Tibial artery (tissue), 4 donors: ENCODE results near the gene ATAD3A.
"Not testable (repeated sequence)": the region's sequence is repeated elsewhere in the genome, so short reads cannot be mapped to it uniquely, and the experiment has no call there.

Experiments
- DNase-seq, 2 donors: peaks; one replicate each; pipeline ENCODE4 v3.0.0-alpha.2; 2019
- H3K27ac ChIP-seq, 2 donors: fragments of 200-600 bp; sonication (generic) in 1 of 2; 1 replicate in 1 of 2; 2 replicates in 1 of 2; pipeline ENCODE4 v1.5.1; 2018 to 2019; ENCODE audit warnings: mild to moderate bottlenecking in 1 of 2
- H3K27me3 ChIP-seq, 2 donors: fragments of 200-600 bp; sonication (generic) in 1 of 2; one replicate each; pipeline versions ENCODE4 v1.5.1 to v1.6.0; 2016 to 2019
- H3K36me3 ChIP-seq, 3 donors: fragments of 200-600 bp; sonication (generic) in 2 of 3; one replicate each; pipeline ENCODE4 v1.5.1; 2016 to 2019; ENCODE audit warnings: mild to moderate bottlenecking in 2 of 3
- H3K4me1 ChIP-seq, 4 donors: fragments of 200-600 bp; sonication (generic) in 2 of 4; 1 replicate in 3 of 4; 2 replicates in 1 of 4; pipeline ENCODE4 v1.5.1; 2016 to 2019
- H3K4me3 ChIP-seq, 2 donors: fragments of 200-600 bp; sonication (generic) in 1 of 2; 1 replicate in 1 of 2; 2 replicates in 1 of 2; pipeline ENCODE4 v1.5.1; 2018 to 2019; ENCODE audit warnings: mild to moderate bottlenecking in 2 of 2
- H3K9me3 ChIP-seq, 3 donors: fragments of 200-600 bp; sonication (generic) in 1 of 3; one replicate each; pipeline ENCODE4 v1.5.1; 2016 to 2019
- intact Hi-C: fragments of 100-400 bp; cut with DNase I; formaldehyde crosslinking; loops from one replicate; pipeline ENCODE4 v1.15.0; 2023; ENCODE audit warnings: low total_unique reads
- TF ChIP-seq, protein P1 (sequence below), 2 experiments: fragments of 200-600 bp in 1 of 2; fragments of 450-650 bp in 1 of 2; IDR thresholded peaks; one replicate each; pipeline ENCODE4 v1.5.1; 2017 to 2019; ENCODE audit warnings: antibody characterized with exemption in 2 of 2, mild to moderate bottlenecking in 1 of 2, moderate library complexity in 1 of 2

The ATAD3A gene

GRCh38 chr1:1527092-1527816 lies 15.3 kb downstream of the ATAD3A start:
- Histone ChIP-seq H3K4me3 (no peak overlapping the region), H3K36me3 (peaks cover 9 to 80% (median 43%) of the 10 kb centered on the region in 3 donors), H3K4me1 (no peaks in the 10 kb centered on the region), H3K9me3 (peaks cover 0 to 12% (median 0%) of the 10 kb centered on the region in 3 donors), H3K27me3 (no peaks in the 10 kb centered on the region), H3K27ac (no peak overlapping the region)
- no peak for DNase-seq
- intact Hi-C loops, result no loop called here
- TF ChIP-seq, protein P1, sequence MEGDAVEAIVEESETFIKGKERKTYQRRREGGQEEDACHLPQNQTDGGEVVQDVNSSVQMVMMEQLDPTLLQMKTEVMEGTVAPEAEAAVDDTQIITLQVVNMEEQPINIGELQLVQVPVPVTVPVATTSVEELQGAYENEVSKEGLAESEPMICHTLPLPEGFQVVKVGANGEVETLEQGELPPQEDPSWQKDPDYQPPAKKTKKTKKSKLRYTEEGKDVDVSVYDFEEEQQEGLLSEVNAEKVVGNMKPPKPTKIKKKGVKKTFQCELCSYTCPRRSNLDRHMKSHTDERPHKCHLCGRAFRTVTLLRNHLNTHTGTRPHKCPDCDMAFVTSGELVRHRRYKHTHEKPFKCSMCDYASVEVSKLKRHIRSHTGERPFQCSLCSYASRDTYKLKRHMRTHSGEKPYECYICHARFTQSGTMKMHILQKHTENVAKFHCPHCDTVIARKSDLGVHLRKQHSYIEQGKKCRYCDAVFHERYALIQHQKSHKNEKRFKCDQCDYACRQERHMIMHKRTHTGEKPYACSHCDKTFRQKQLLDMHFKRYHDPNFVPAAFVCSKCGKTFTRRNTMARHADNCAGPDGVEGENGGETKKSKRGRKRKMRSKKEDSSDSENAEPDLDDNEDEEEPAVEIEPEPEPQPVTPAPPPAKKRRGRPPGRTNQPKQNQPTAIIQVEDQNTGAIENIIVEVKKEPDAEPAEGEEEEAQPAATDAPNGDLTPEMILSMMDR (IDR thresholded peaks at IDR 0.05), result no peak

GRCh38 chr1:1528301-1529267 lies 16.6 kb downstream of the ATAD3A start:
- peaks cover 0 to 12% (median 0%) of the 10 kb centered on the region in 3 donors for H3K9me3 ChIP-seq
- no peak overlapping the region for H3K27ac ChIP-seq
- intact Hi-C loops, result no loop called here
- peaks cover 0 to 5% (median 0%) of the 10 kb centered on the region in 4 donors for H3K4me1 ChIP-seq
- H3K27me3 ChIP-seq, result no peaks in the 10 kb centered on the region
- peaks cover 9 to 73% (median 44%) of the 10 kb centered on the region in 3 donors for H3K36me3 ChIP-seq
- H3K4me3 ChIP-seq, result no peak overlapping the region
- DNase-seq, result no peak
- TF ChIP-seq, protein P1 (IDR thresholded peaks at IDR 0.05), result no peak

- Histone ChIP-seq H3K27ac (no peak overlapping the region), H3K27me3 (no peaks in the 10 kb centered on the region), H3K36me3 (peaks cover 9 to 72% (median 41%) of the 10 kb centered on the region in 3 donors), H3K9me3 (peaks cover 0 to 12% (median 0%) of the 10 kb centered on the region in 3 donors), H3K4me1 (peaks cover 0 to 8% (median 0%) of the 10 kb centered on the region in 4 donors), H3K4me3 (no peak overlapping the region)
- intact Hi-C loops, result no loop called here
- TF ChIP-seq, protein P1 (IDR thresholded peaks at IDR 0.05), result no peak
- DNase-seq, result no peak
These were observed 17.4 kb downstream of the ATAD3A start for GRCh38 chr1:1529321-1529720.

DNA sequence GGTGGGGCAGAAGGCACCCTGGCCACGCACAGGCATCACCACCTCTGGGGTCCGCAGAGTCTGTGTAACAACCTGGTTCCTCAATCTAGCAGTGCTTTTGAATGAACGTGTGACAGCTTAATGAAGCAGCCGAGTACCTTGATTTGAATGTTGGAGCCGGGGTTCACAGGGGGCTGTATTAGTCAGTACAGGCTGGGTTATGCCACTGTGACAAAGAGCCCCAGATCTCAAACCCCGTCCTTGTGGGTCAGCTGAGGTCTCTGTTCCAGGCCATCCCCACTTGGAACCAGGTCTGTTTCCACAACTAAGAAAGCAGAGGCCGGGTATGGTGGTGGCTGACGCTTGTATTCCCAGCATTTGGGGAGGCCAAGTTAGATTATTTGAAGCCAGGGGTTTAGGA lies 18.0 kb downstream of the ATAD3A start:
- Histone ChIP-seq H3K36me3 (peaks cover 9 to 75% (median 41%) of the 10 kb centered on the region in 3 donors), H3K27me3 (no peaks in the 10 kb centered on the region), H3K27ac (no peak overlapping the region), H3K4me1 (peaks cover 0 to 8% (median 0%) of the 10 kb centered on the region in 4 donors), H3K4me3 (no peak overlapping the region), H3K9me3 (peaks cover 0 to 12% (median 0%) of the 10 kb centered on the region in 3 donors)
- intact Hi-C loops, result no loop called here
- TF ChIP-seq, protein P1 (IDR thresholded peaks at IDR 0.05), result no peak
- no peak for DNase-seq

- Histone ChIP-seq H3K36me3 (peaks cover 9 to 71% (median 47%) of the 10 kb centered on the region in 3 donors), H3K4me1 (peaks cover 0 to 8% (median 0%) of the 10 kb centered on the region in 4 donors), H3K27me3 (no peaks in the 10 kb centered on the region), H3K4me3 (no peak overlapping the region), H3K9me3 (peaks cover 0 to 12% (median 0%) of the 10 kb centered on the region in 3 donors), H3K27ac (no peak overlapping the region)
- DNase-seq, result no peak
- intact Hi-C loops, result no loop called here
- TF ChIP-seq, protein P1 (IDR thresholded peaks at IDR 0.05), result no peak
These were observed 20.0 kb downstream of the ATAD3A start for GRCh38 chr1:1531947-1532346.

DNA sequence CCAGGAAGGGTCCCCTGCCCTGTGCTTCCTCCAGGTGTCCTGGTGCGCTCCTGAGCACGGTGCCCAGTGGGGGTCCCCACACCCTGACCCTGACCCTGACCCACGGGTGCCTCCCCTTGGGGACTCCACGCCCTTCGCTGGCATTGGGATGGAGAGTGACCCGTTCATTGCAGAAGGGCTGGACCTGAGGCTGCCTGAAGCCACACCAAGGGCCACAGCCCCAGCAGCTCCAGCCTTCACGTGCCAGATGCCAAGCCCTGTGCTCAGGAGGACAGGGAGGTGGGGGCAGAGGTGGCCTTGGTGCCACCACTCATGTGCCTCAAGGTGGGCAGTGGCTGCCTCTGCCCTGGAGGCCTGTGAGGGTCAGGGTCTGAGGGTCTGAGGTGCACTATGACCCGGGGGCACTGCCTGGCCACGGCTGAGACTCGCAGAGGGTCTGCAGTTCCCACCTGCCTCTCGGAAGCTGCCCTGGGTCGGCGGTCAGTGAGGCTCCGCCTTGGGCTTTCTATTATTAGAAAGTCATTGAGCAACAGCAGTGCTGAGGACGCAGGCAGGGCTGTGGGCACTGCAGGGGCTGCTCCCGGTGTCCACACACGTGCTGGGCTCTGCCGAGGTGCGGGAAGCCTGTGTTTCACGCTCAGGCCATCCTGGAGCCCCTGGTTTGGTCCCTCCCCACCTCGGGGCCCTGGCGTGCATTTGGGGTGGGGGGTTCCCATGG lies 21.4 kb downstream of the ATAD3A start:
- peaks cover 0 to 12% (median 0%) of the 10 kb centered on the region in 3 donors for H3K9me3 ChIP-seq
- H3K4me3 ChIP-seq, DNase-seq, H3K27me3 ChIP-seq, H3K4me1 ChIP-seq, intact Hi-C loops: not testable (repeated sequence)
- H3K27ac ChIP-seq, result peak overlapping the region in 1 of 2 donors; percentile 32
- H3K36me3 ChIP-seq, result peaks cover 0 to 57% (median 38%) of the 10 kb centered on the region in 3 donors

DNA sequence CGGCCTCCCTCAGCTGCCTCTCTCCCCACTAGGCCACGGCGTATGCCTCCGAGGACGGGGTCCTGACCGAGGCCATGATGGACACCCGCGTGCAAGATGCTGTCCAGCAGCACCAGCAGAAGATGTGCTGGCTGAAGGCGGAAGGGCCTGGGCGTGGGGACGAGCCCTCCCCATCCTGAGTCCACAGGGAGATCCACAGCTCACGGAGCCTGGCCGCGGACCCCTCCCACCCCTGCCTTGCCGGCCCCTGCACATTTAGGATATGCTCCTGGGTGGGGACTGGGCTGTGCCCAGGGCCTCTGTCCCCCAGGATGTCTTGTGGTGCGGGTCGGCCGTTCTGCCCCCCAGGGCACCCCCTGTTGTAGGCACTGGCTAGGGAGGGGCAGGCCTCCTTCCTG lies 21.9 kb downstream of the ATAD3A start:
- intact Hi-C loops, H3K4me3 ChIP-seq, DNase-seq, H3K27me3 ChIP-seq: not testable (repeated sequence)
- peaks cover 0 to 11% (median under 1%) of the 10 kb centered on the region in 4 donors for H3K4me1 ChIP-seq
- H3K27ac ChIP-seq, result peak overlapping the region in 1 of 2 donors; percentile 32
- peaks cover 0 to 51% (median 32%) of the 10 kb centered on the region in 3 donors for H3K36me3 ChIP-seq
- H3K9me3 ChIP-seq, result peaks cover 0 to 12% (median 0%) of the 10 kb centered on the region in 3 donors
